ENCODE measurements around the gene KRT40.

Gene KRT40

GRCh38 chr17:40952661-40953060 lies 31.5 kb downstream of the KRT40 start:
- no peak overlapping the region for H3K27ac ChIP-seq (ENCODE audit: low read depth, low read length)
- H3K4me3 ChIP-seq (ENCODE audit: low read depth, low read length), result no peak overlapping the region
- no peaks in the 10 kb centered on the region for H3K36me3 ChIP-seq (ENCODE audit: control insufficient read depth, insufficient read depth, low read length)
- no peaks in the 10 kb centered on the region for H3K27me3 ChIP-seq (ENCODE audit: control insufficient read depth, insufficient read depth, low read length)
- no peak overlapping the region for H3K9ac ChIP-seq (ENCODE audit: low read length)
- no peaks in the 10 kb centered on the region for H3K9me3 ChIP-seq (ENCODE audit: control insufficient read depth, insufficient read depth, low read depth, low read length)
- H3K4me1 ChIP-seq (ENCODE audit: control insufficient read depth, insufficient read depth, low read length), result peaks cover 9% of the 10 kb centered on the region; the same call in 1 of the 2 replicates

- Histone ChIP-seq H3K27me3 (ENCODE audit: control insufficient read depth, insufficient read depth, low read length) (no peaks in the 10 kb centered on the region), H3K9ac (ENCODE audit: low read length) (no peak overlapping the region), H3K9me3 (ENCODE audit: control insufficient read depth, insufficient read depth, low read depth, low read length) (no peaks in the 10 kb centered on the region), H3K27ac (ENCODE audit: low read depth, low read length) (no peak overlapping the region), H3K36me3 (ENCODE audit: control insufficient read depth, insufficient read depth, low read length) (no peaks in the 10 kb centered on the region), H3K4me3 (ENCODE audit: low read depth, low read length) (no peak overlapping the region), H3K4me1 (ENCODE audit: control insufficient read depth, insufficient read depth, low read length) (peaks cover 4% of the 10 kb centered on the region; the same call in 1 of the 2 replicates)
These were observed 32.0 kb downstream of the KRT40 start for GRCh38 chr17:40952154-40952553.

GRCh38 chr17:40951011-40951622 lies 33.0 kb downstream of the KRT40 start:
- H3K4me1 ChIP-seq (ENCODE audit: control insufficient read depth, insufficient read depth, low read length), result no peaks in the 10 kb centered on the region; the same call in 1 of the 2 replicates
- no peaks in the 10 kb centered on the region for H3K36me3 ChIP-seq (ENCODE audit: control insufficient read depth, insufficient read depth, low read length)
- no peaks in the 10 kb centered on the region for H3K9me3 ChIP-seq (ENCODE audit: control insufficient read depth, insufficient read depth, low read depth, low read length)
- no peaks in the 10 kb centered on the region for H3K27me3 ChIP-seq (ENCODE audit: control insufficient read depth, insufficient read depth, low read length)
- H3K9ac ChIP-seq (ENCODE audit: low read length), result no peak overlapping the region
- H3K27ac ChIP-seq (ENCODE audit: low read depth, low read length), result no peak overlapping the region
- H3K4me3 ChIP-seq (ENCODE audit: low read depth, low read length), result no peak overlapping the region

- Histone ChIP-seq H3K9ac (ENCODE audit: low read length) (no peak overlapping the region), H3K9me3 (ENCODE audit: control insufficient read depth, insufficient read depth, low read depth, low read length) (no peaks in the 10 kb centered on the region), H3K4me3 (ENCODE audit: low read depth, low read length) (no peak overlapping the region), H3K36me3 (ENCODE audit: control insufficient read depth, insufficient read depth, low read length) (no peaks in the 10 kb centered on the region), H3K4me1 (ENCODE audit: control insufficient read depth, insufficient read depth, low read length) (no peaks in the 10 kb centered on the region; the same call in 1 of the 2 replicates), H3K27me3 (ENCODE audit: control insufficient read depth, insufficient read depth, low read length) (no peaks in the 10 kb centered on the region), H3K27ac (ENCODE audit: low read depth, low read length) (no peak overlapping the region)
These were observed 34.0 kb downstream of the KRT40 start for GRCh38 chr17:40950176-40950575.

- no peak overlapping the region for H3K4me3 ChIP-seq (ENCODE audit: low read depth, low read length)
- H3K9ac ChIP-seq (ENCODE audit: low read length), result no peak overlapping the region
- no peaks in the 10 kb centered on the region for H3K9me3 ChIP-seq (ENCODE audit: control insufficient read depth, insufficient read depth, low read depth, low read length)
- no peaks in the 10 kb centered on the region for H3K27me3 ChIP-seq (ENCODE audit: control insufficient read depth, insufficient read depth, low read length)
- no peaks in the 10 kb centered on the region; the same call in 1 of the 2 replicates for H3K4me1 ChIP-seq (ENCODE audit: control insufficient read depth, insufficient read depth, low read length)
- H3K27ac ChIP-seq (ENCODE audit: low read depth, low read length), result no peak overlapping the region
- H3K36me3 ChIP-seq (ENCODE audit: control insufficient read depth, insufficient read depth, low read length), result no peaks in the 10 kb centered on the region
These were observed 34.7 kb downstream of the KRT40 start for GRCh38 chr17:40949418-40949817.

GRCh38 chr17:40947929-40948328 lies 36.2 kb downstream of the KRT40 start:
- no peaks in the 10 kb centered on the region for H3K36me3 ChIP-seq (ENCODE audit: control insufficient read depth, insufficient read depth, low read length)
- no peaks in the 10 kb centered on the region for H3K9me3 ChIP-seq (ENCODE audit: control insufficient read depth, insufficient read depth, low read depth, low read length)
- H3K4me3 ChIP-seq (ENCODE audit: low read depth, low read length), result no peak overlapping the region
- no peaks in the 10 kb centered on the region; the same call in 1 of the 2 replicates for H3K4me1 ChIP-seq (ENCODE audit: control insufficient read depth, insufficient read depth, low read length)
- no peaks in the 10 kb centered on the region for H3K27me3 ChIP-seq (ENCODE audit: control insufficient read depth, insufficient read depth, low read length)
- no peak overlapping the region for H3K9ac ChIP-seq (ENCODE audit: low read length)
- no peak overlapping the region for H3K27ac ChIP-seq (ENCODE audit: low read depth, low read length)

- H3K9me3 ChIP-seq (ENCODE audit: control insufficient read depth, insufficient read depth, low read depth, low read length), result no peaks in the 10 kb centered on the region
- H3K27me3 ChIP-seq (ENCODE audit: control insufficient read depth, insufficient read depth, low read length), result no peaks in the 10 kb centered on the region
- H3K4me3 ChIP-seq (ENCODE audit: low read depth, low read length), result no peak overlapping the region
- H3K4me1 ChIP-seq (ENCODE audit: control insufficient read depth, insufficient read depth, low read length), result no peaks in the 10 kb centered on the region
- no peak overlapping the region for H3K9ac ChIP-seq (ENCODE audit: low read length)
- H3K27ac ChIP-seq (ENCODE audit: low read depth, low read length), result no peak overlapping the region
- H3K36me3 ChIP-seq (ENCODE audit: control insufficient read depth, insufficient read depth, low read length), result no peaks in the 10 kb centered on the region
These were observed 38.7 kb downstream of the KRT40 start for GRCh38 chr17:40945414-40945813.

GRCh38 chr17:40944531-40944930 lies 39.6 kb downstream of the KRT40 start:
- Histone ChIP-seq H3K27me3 (ENCODE audit: control insufficient read depth, insufficient read depth, low read length) (no peaks in the 10 kb centered on the region), H3K4me3 (ENCODE audit: low read depth, low read length) (no peak overlapping the region), H3K4me1 (ENCODE audit: control insufficient read depth, insufficient read depth, low read length) (no peaks in the 10 kb centered on the region), H3K9me3 (ENCODE audit: control insufficient read depth, insufficient read depth, low read depth, low read length) (no peaks in the 10 kb centered on the region), H3K27ac (ENCODE audit: low read depth, low read length) (no peak overlapping the region), H3K9ac (ENCODE audit: low read length) (no peak overlapping the region), H3K36me3 (ENCODE audit: control insufficient read depth, insufficient read depth, low read length) (no peaks in the 10 kb centered on the region)

GRCh38 chr17:40942553-40942952 lies 41.6 kb downstream of the KRT40 start:
- H3K9ac ChIP-seq (ENCODE audit: low read length), result no peak overlapping the region
- peaks cover 1% of the 10 kb centered on the region for H3K4me1 ChIP-seq (ENCODE audit: control insufficient read depth, insufficient read depth, low read length)
- no peaks in the 10 kb centered on the region for H3K27me3 ChIP-seq (ENCODE audit: control insufficient read depth, insufficient read depth, low read length)
- no peak overlapping the region for H3K4me3 ChIP-seq (ENCODE audit: low read depth, low read length)
- H3K36me3 ChIP-seq (ENCODE audit: control insufficient read depth, insufficient read depth, low read length), result no peaks in the 10 kb centered on the region
- no peaks in the 10 kb centered on the region for H3K9me3 ChIP-seq (ENCODE audit: control insufficient read depth, insufficient read depth, low read depth, low read length)
- H3K27ac ChIP-seq (ENCODE audit: low read depth, low read length), result no peak overlapping the region

GRCh38 chr17:40940266-40940665 lies 43.9 kb downstream of the KRT40 start:
- Histone ChIP-seq H3K4me1 (ENCODE audit: control insufficient read depth, insufficient read depth, low read length) (peaks cover 11% of the 10 kb centered on the region), H3K9ac (ENCODE audit: low read length) (no peak overlapping the region), H3K9me3 (ENCODE audit: control insufficient read depth, insufficient read depth, low read depth, low read length) (no peaks in the 10 kb centered on the region), H3K27ac (ENCODE audit: low read depth, low read length) (no peak overlapping the region), H3K27me3 (ENCODE audit: control insufficient read depth, insufficient read depth, low read length) (no peaks in the 10 kb centered on the region), H3K4me3 (ENCODE audit: low read depth, low read length) (no peak overlapping the region), H3K36me3 (ENCODE audit: control insufficient read depth, insufficient read depth, low read length) (no peaks in the 10 kb centered on the region)

GRCh38 chr17:40938981-40939380 lies 45.1 kb downstream of the KRT40 start:
- Histone ChIP-seq H3K4me3 (ENCODE audit: low read depth, low read length) (no peak overlapping the region), H3K4me1 (ENCODE audit: control insufficient read depth, insufficient read depth, low read length) (peaks cover 11% of the 10 kb centered on the region)

More at GRCh38 chr17:40938981-40939380, 45.1 kb downstream of the KRT40 start:
- no peaks in the 10 kb centered on the region for H3K36me3 ChIP-seq (ENCODE audit: control insufficient read depth, insufficient read depth, low read length)
- no peak overlapping the region for H3K9ac ChIP-seq (ENCODE audit: low read length)
- no peaks in the 10 kb centered on the region for H3K27me3 ChIP-seq (ENCODE audit: control insufficient read depth, insufficient read depth, low read length)
- no peaks in the 10 kb centered on the region for H3K9me3 ChIP-seq (ENCODE audit: control insufficient read depth, insufficient read depth, low read depth, low read length)
- H3K27ac ChIP-seq (ENCODE audit: low read depth, low read length), result no peak overlapping the region
